Breast epithelium (tissue), 3 donors: ENCODE measurements around the gene PLK5.

ENCODE experiments used
- POLR2A ChIP-seq: fragments of 450-650 bp; IDR thresholded peaks from one replicate; pipeline ENCODE4 v1.6.1; 2016; ENCODE audit warnings: antibody characterized with exemption, mild to moderate bottlenecking, moderate library complexity
- POLR2AphosphoS5 ChIP-seq, 3 donors: sonication (generic); formaldehyde crosslinking; IDR thresholded peaks; one replicate each; pipeline ENCODE4 v1.6.1; 2017; ENCODE audit warnings: antibody characterized with exemption in 3 of 3
- TF ChIP-seq, protein P1 (sequence below), 3 donors: fragments of 450-650 bp; IDR thresholded peaks; one replicate each; pipeline ENCODE4 v1.5.1; 2016 to 2017; ENCODE audit warnings: antibody characterized with exemption in 3 of 3, mild to moderate bottlenecking in 3 of 3, moderate library complexity in 3 of 3

DNA sequence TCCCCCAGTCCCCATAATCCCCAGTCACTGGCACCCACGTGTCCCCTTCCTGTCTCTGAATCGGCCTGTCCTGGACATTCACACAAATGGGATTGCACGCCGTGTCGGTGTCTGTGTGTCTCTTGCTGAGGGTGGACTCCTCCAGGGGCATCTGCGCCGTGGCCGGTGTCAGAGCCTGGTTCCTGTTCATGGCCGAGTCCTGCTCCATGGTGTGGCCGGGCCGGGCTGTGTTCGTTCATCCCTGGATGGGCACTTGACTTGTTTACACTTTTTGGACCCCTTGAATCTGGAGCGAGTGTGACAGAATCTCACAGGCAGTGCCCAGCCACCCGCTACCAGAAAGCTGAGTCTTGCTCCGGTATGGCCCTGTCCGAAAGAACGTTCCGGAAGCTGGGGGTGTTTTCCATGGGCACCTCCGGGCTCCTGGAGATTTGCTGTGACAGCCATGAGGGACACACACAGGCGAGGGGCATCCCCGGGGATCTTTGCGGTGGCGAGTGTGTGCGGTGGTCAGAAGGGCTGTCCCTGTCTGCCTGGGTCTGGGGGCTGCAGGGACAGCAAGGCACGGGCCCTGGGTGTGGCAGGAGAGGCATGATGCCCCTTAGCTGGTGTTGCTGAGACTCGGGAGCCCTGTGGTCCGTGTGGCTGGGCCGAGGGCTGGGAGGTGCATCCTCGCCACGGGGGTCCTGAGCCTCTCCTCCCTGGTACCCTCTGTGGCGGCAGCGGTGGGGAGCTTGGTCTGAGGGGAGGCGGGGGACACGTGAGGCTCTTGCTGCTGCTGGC, 50.7 kb downstream of the PLK5 start:
- TF ChIP-seq, protein P1, sequence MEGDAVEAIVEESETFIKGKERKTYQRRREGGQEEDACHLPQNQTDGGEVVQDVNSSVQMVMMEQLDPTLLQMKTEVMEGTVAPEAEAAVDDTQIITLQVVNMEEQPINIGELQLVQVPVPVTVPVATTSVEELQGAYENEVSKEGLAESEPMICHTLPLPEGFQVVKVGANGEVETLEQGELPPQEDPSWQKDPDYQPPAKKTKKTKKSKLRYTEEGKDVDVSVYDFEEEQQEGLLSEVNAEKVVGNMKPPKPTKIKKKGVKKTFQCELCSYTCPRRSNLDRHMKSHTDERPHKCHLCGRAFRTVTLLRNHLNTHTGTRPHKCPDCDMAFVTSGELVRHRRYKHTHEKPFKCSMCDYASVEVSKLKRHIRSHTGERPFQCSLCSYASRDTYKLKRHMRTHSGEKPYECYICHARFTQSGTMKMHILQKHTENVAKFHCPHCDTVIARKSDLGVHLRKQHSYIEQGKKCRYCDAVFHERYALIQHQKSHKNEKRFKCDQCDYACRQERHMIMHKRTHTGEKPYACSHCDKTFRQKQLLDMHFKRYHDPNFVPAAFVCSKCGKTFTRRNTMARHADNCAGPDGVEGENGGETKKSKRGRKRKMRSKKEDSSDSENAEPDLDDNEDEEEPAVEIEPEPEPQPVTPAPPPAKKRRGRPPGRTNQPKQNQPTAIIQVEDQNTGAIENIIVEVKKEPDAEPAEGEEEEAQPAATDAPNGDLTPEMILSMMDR (IDR thresholded peaks at IDR 0.05) = no peak
- TF ChIP-seq POLR2A (no peak), POLR2AphosphoS5 (IDR thresholded peaks at IDR 0.05) (no peak)
